Measurements from ENCODE around the gene CCDC159.

GRCh38 chr19:11399667-11400066 lies 53.3 kb downstream of the CCDC159 start:
- no peak for TF ChIP-seq CTCF (IDR thresholded peaks at IDR 0.05 in 4 of 5, conservative IDR thresholded peaks at IDR 0.05 in 1 of 5)
- no peak for TF ChIP-seq POLR2A (IDR thresholded peaks at IDR 0.05)
